Ishikawa (cell line): ENCODE data around the gene BANP.

ENCODE experiments used
- CEBPB ChIP-seq: IDR thresholded peaks from 2 replicates; pipeline ENCODE4 v1.6.1; 2012
- CREB1 ChIP-seq: IDR thresholded peaks from 2 replicates; pipeline ENCODE4 v1.6.1; 2012; ENCODE audit warnings: low read depth
- EP300 ChIP-seq: IDR thresholded peaks from 2 replicates; pipeline ENCODE4 v1.6.1; 2012; ENCODE audit warnings: borderline replicate concordance
- FOXM1 ChIP-seq: IDR thresholded peaks from 2 replicates; pipeline ENCODE4 v1.6.1; 2012; ENCODE audit warnings: low read depth, borderline replicate concordance
- MAX ChIP-seq: IDR thresholded peaks from 2 replicates; pipeline ENCODE4 v1.6.1; 2012
- NFIC ChIP-seq: IDR thresholded peaks from 2 replicates; pipeline ENCODE4 v1.6.1; 2012
- REST ChIP-seq: IDR thresholded peaks from 2 replicates; pipeline ENCODE4 v1.6.1; 2012; ENCODE audit warnings: low read depth, mild to moderate bottlenecking
- USF1 ChIP-seq: IDR thresholded peaks from 2 replicates; pipeline ENCODE4 v1.6.1; 2012
- YY1 ChIP-seq: IDR thresholded peaks from 2 replicates; pipeline ENCODE4 v1.6.1; 2012; ENCODE audit warnings: low read depth
- ZBTB7A ChIP-seq: IDR thresholded peaks from 2 replicates; pipeline ENCODE4 v1.6.1; 2012; ENCODE audit warnings: low read depth

GRCh38 chr16:87970186-87970585, 19.0 kb downstream of the BANP start:
- TF ChIP-seq EP300 (no peak), FOXM1 (no peak), MAX (no peak), REST (no peak), YY1 (no peak), NFIC (no peak), ZBTB7A (no peak), USF1 (no peak), CEBPB (no peak), CREB1 (no peak)
